B cell (primary cell): ENCODE measurements around the gene MAPK1. TPM values are rescaled to one million over a fixed set of nuclear protein-coding genes. Genes with fewer than 3 reads are reported as not detected.

Experiments used
- ATAC-seq: fragments of 200-7000 bp; cut with Tn5 transposase; one replicate; pipeline ENCODE4 v1.10.0; 2021; ENCODE audit warnings: low read depth, mild to moderate bottlenecking, moderate number of reproducible peaks, moderate library complexity
- CTCF ChIA-PET: fragments of 350-600 bp; sonication (Branson Sonifier 250); formaldehyde crosslinking; loops from one replicate; lab custom pipeline; 2021; ENCODE audit warnings: antibody characterized with exemption, inconsistent platforms; lab: Charles Lee
- POLR2A ChIA-PET: fragments of 350-600 bp; sonication (Branson Sonifier 250); formaldehyde crosslinking; loops from one replicate; lab custom pipeline; 2021; ENCODE audit warnings: antibody characterized with exemption; lab: Charles Lee
- DNase-seq: peaks from one replicate; pipeline ENCODE4 v3.0.0; 2013
- H2AFZ ChIP-seq: 2 replicates; pipeline ENCODE4 v1.6.1; 2012; ENCODE audit warnings: mild to moderate bottlenecking, low read depth, low read length; ENCODE audit not compliant: insufficient read depth, poor library complexity, severe bottlenecking
- H3K27ac ChIP-seq, 2 donors: 1 replicate in 1 of 2; 2 replicates in 1 of 2; pipeline ENCODE4 v1.5.1; 2012 to 2013; ENCODE audit warnings: low read length in 2 of 2, mild to moderate bottlenecking in 2 of 2, moderate library complexity in 1 of 2
- H3K27me3 ChIP-seq, 4 experiments: fragments of 200-600 bp in 1 of 4; sonication (generic) in 1 of 4; replicated peaks in 1 of 4; 1 replicate in 2 of 4; 2 replicates in 2 of 4; pipeline versions ENCODE4 v1.6.1 to v1.7.0; 2013 to 2016; ENCODE audit warnings: low read length in 3 of 4, mild to moderate bottlenecking in 2 of 4, mixed read lengths in 1 of 4, moderate library complexity in 1 of 4; ENCODE audit not compliant: insufficient read depth in 4 of 4, control insufficient read depth in 3 of 4; ENCODE audit errors: control extremely low read depth in 1 of 4
- H3K36me3 ChIP-seq, 2 experiments: replicated peaks in 1 of 2; 1 replicate in 1 of 2; 2 replicates in 1 of 2; pipeline versions ENCODE4 v1.6.1 to v1.7.1; 2013; ENCODE audit warnings: low read length in 1 of 2; ENCODE audit not compliant: insufficient read depth in 2 of 2, control insufficient read depth in 1 of 2; ENCODE audit errors: control extremely low read depth in 1 of 2, extremely low read depth in 1 of 2
- H3K4me1 ChIP-seq, 2 donors: fragments of 200-600 bp in 1 of 2; sonication (generic) in 1 of 2; 1 replicate in 1 of 2; 2 replicates in 1 of 2; pipeline versions ENCODE4 v1.5.1 to v1.6.1; 2013 to 2017; ENCODE audit warnings: low read length in 2 of 2; ENCODE audit not compliant: control insufficient read depth in 2 of 2, insufficient read depth in 2 of 2
- H3K4me2 ChIP-seq: replicated peaks from 2 replicates; pipeline ENCODE3; 2012; ENCODE audit warnings: mild to moderate bottlenecking, low read depth, low read length; ENCODE audit not compliant: poor library complexity, severe bottlenecking
- H3K4me3 ChIP-seq, 5 experiments: fragments of 200-600 bp in 1 of 5; sonication (generic) in 1 of 5; 1 replicate in 3 of 5; 2 replicates in 2 of 5; pipeline versions ENCODE4 v1.5.1 to v1.7.0; 2011 to 2016; ENCODE audit warnings: low read length in 4 of 5, mild to moderate bottlenecking in 4 of 5, low read depth in 2 of 5, control low read depth in 1 of 5, moderate library complexity in 1 of 5; ENCODE audit not compliant: insufficient read depth in 1 of 5; ENCODE audit errors: control extremely low read depth in 1 of 5, extremely low read depth in 1 of 5
- H3K79me2 ChIP-seq: fragments of 200-600 bp; sonication (generic); one replicate; pipeline ENCODE4 v1.6.0; 2016; ENCODE audit warnings: low read length; ENCODE audit not compliant: control insufficient read depth, insufficient read depth
- H3K9ac ChIP-seq: fragments of 200-600 bp; sonication (generic); 2 replicates; pipeline ENCODE4 v1.6.1; 2017; ENCODE audit warnings: mild to moderate bottlenecking, low read length, moderate library complexity
- H3K9me3 ChIP-seq, 3 donors: one replicate each; pipeline versions ENCODE4 v1.6.1 to v1.7.1; 2013; ENCODE audit warnings: low read length in 2 of 3; ENCODE audit not compliant: control insufficient read depth in 2 of 3, insufficient read depth in 1 of 3; ENCODE audit errors: control extremely low read depth in 1 of 3
- H4K20me1 ChIP-seq: 2 replicates; pipeline ENCODE4 v1.6.0; 2012; ENCODE audit warnings: mild to moderate bottlenecking, low read length; ENCODE audit not compliant: insufficient read depth, control insufficient read depth, poor library complexity, severe bottlenecking
- H3K27ac Mint-ChIP-seq: one replicate; pipeline ENCODE4 v1.8.0; 2021; ENCODE audit warnings: mixed read lengths
- H3K27me3 Mint-ChIP-seq: one replicate; pipeline ENCODE4 v1.8.0; 2021; ENCODE audit warnings: mixed read lengths
- H3K4me1 Mint-ChIP-seq: one replicate; pipeline ENCODE4 v1.8.0; 2021; ENCODE audit warnings: mixed read lengths
- H3K4me3 Mint-ChIP-seq: one replicate; pipeline ENCODE4 v1.8.0; 2021; ENCODE audit warnings: mixed read lengths
- H3K9me3 Mint-ChIP-seq: one replicate; pipeline ENCODE4 v1.8.0; 2022; ENCODE audit warnings: mixed read lengths; ENCODE audit not compliant: insufficient read depth
- CTCF ChIP-seq: fragments of 200-600 bp; IDR thresholded peaks from one replicate; pipeline ENCODE4 v1.8.0; 2022; ENCODE audit warnings: antibody characterized with exemption, mild to moderate bottlenecking
- EZH2 ChIP-seq: IDR thresholded peaks from 2 replicates; pipeline ENCODE4 v1.6.1; 2012; ENCODE audit warnings: borderline replicate concordance, low read depth, mild to moderate bottlenecking, moderate library complexity, low read length; ENCODE audit not compliant: insufficient read depth, poor library complexity, severe bottlenecking
- WGBS: methylation state at CpG from one replicate; pipeline ENCODE4 v1.1.5; 2013; ENCODE audit warnings: missing lambda C conversion rate; ENCODE audit not compliant: insufficient coverage; 5-methylcytosine and 5-hydroxymethylcytosine counted together
- intact Hi-C: fragments of 100-400 bp; cut with micrococcal nuclease; formaldehyde crosslinking; loops from one replicate; pipeline ENCODE4 v1.10.0; 2022
- polyA plus RNA-seq: library from polyadenylated mRNA; depleted of rRNA; stranded (reverse); fragments of >200 nt; gene quantifications from 2 replicates; pipeline ENCODE4 v1.2.3, GENCODE V29; 2012
- total RNA-seq, 2 donors: library from RNA; stranded (reverse); fragments of 120-200 nt in 1 of 2; gene quantifications; 1 replicate in 1 of 2; 2 replicates in 1 of 2; pipeline versions ENCODE4 v1.2.3 to v1.2.4, GENCODE V29; 2013 to 2022

MAPK1 gene
- total and polyA plus RNA-seq, 2 donors (not counting 1 experiment from before 2014, with no cell fraction given): 24.0 to 155 TPM

- Mint-ChIP-seq H3K4me3 (no peak overlapping the region), H3K27ac (no peak overlapping the region), H3K4me1 (peaks cover 26% of the 10 kb centered on the region), H3K27me3 (no peaks in the 10 kb centered on the region), H3K9me3 (no peaks in the 10 kb centered on the region)
- Histone ChIP-seq H3K9ac (no peak overlapping the region), H3K4me3 (no peak overlapping the region), H4K20me1 (peaks cover 62% of the 10 kb centered on the region), H3K4me1 (peaks cover 12 to 26% of the 10 kb centered on the region in 2 donors), H2AFZ (no peak overlapping the region), H3K9me3 (no peaks in the 10 kb centered on the region), H3K4me2 (no peak overlapping the region), H3K27ac (no peak overlapping the region), H3K79me2 (peaks cover 92% of the 10 kb centered on the region), H3K36me3 (peaks cover 0 to 15% of the 10 kb centered on the region in 2 experiments), H3K27me3 (no peaks in the 10 kb centered on the region)
- WGBS: 89% methylated on average over 12 of the region's 12 CpGs
- TF ChIP-seq CTCF: no peak
- TF ChIP-seq EZH2: no peak
- ATAC-seq (no peak), DNase-seq (no peak)
- intact Hi-C loops: no loop called here
- POLR2A ChIA-PET: no interaction called here
- CTCF ChIA-PET: interaction anchor here (1.1 kb wide), 1 partner anchor 10 kb away, joined by 4 read pairs; no protein-coding TSS in a partner anchor
These were observed 139.2 kb downstream of the MAPK1 start for GRCh38 chr22:21728270-21728669.

DNA sequence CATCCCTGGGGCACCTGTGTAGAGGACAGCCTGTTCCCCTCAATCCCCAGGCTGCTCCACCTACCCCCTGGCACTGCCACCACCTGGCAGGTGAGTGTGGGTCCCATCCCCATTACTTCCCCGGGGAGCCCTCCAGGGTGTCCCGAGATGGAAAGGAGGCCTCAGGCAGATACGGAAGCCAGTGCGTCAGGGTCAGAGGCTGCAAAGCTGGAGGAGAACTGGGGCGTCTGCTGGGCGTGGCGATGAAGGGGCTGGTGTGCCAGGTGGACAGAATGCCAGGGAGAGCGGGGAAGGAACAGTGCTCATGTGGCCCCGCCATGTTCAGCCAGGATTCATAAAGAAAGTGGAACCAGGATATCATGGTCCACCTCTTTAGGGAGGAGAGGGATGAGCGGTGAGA lies 139.7 kb downstream of the MAPK1 start:
- ATAC-seq: no peak
- H3K36me3 ChIP-seq: peaks cover 0 to 15% of the 10 kb centered on the region in 2 experiments
- Mint-ChIP-seq H3K9me3 (no peaks in the 10 kb centered on the region), H3K4me1 (peaks cover 25% of the 10 kb centered on the region), H3K27ac (no peak overlapping the region), H3K4me3 (no peak overlapping the region), H3K27me3 (no peaks in the 10 kb centered on the region)
- no peak overlapping the region for H3K27ac ChIP-seq
- ChIA-PET CTCF (no interaction called here), POLR2A (no interaction called here)
- H3K79me2 ChIP-seq: peaks cover 91% of the 10 kb centered on the region
- no peaks in the 10 kb centered on the region for H3K27me3 ChIP-seq
- intact Hi-C loops: loop anchor here (2.0 kb wide), 1 partner anchor 15 kb away; no protein-coding TSS in a partner anchor
- H2AFZ ChIP-seq: no peak overlapping the region
- TF ChIP-seq EZH2 (no peak), CTCF (no peak)
- peaks cover 62% of the 10 kb centered on the region for H4K20me1 ChIP-seq
- no peak overlapping the region for H3K4me3 ChIP-seq
- H3K4me1 ChIP-seq: peaks cover 12 to 26% of the 10 kb centered on the region in 2 donors
- WGBS: 97% methylated on average over 8 of the region's 10 CpGs
- H3K4me2 ChIP-seq: no peak overlapping the region
- no peaks in the 10 kb centered on the region for H3K9me3 ChIP-seq
- no peak for DNase-seq
- no peak overlapping the region for H3K9ac ChIP-seq
